HG02884 (cell line): ENCODE results near the gene CDC23.
"Not testable (repeated sequence)": the region's sequence is repeated elsewhere in the genome, so short reads cannot be mapped to it uniquely, and the experiment has no call there.

Source experiments
- ATAC-seq: cut with Tn5 transposase; IDR thresholded peaks from one replicate; pipeline ENCODE4 v1.9.1; 2021; ENCODE audit warnings: mild to moderate bottlenecking, moderate library complexity; ENCODE audit not compliant: unreplicated experiment

The CDC23 gene

GRCh38 chr5:138143578-138143977 lies 69.5 kb downstream of the CDC23 start:
- not testable (repeated sequence) for ATAC-seq

- ATAC-seq, result no peak
These were observed 71.4 kb downstream of the CDC23 start for GRCh38 chr5:138141734-138142133.

GRCh38 chr5:138140268-138140667 lies 72.9 kb downstream of the CDC23 start:
- no peak for ATAC-seq

GRCh38 chr5:138139781-138140090 lies 73.4 kb downstream of the CDC23 start:
- ATAC-seq, result no peak

GRCh38 chr5:138138949-138139780 lies 74.0 kb downstream of the CDC23 start, which contains the start of gene NME5:
NME5 (minus strand) TSS chr5:138139428; CDS start chr5:138138780, 648 bp downstream.
- ATAC-seq, result no peak
